ENCODE measurements around the gene KSR1. TPM values are rescaled to one million over a fixed set of nuclear protein-coding genes. Genes with fewer than 3 reads are reported as not detected.

The KSR1 gene
- total and polyA plus RNA-seq, 2 experiments from 2014 or later, result 7.8 to 53.2 TPM

DNA sequence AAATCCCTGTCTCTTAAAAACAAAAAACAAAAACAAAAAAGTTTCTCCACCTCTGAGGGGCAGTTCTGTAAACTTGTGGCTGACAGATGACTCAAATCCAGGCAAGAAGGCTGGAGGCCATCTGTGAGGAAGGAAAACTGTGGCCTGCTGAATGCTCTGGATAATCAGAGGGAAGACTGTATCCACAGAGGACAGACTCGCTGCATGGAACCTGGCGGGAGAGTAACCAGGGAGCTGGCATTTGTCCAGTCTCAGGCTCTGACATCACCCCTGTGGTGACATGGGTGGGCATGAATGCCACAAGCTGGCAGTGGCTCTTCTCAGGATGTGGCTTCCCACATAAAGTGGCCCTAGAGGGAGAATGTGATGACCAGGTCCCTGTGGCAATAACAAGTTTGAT is 2.8 kb upstream of the KSR1 start (continued):
- no peak for TF ChIP-seq EZH2 (IDR thresholded peaks at IDR 0.05; ENCODE audit: low read depth, unreplicated experiment)
- no peak for TF ChIP-seq JUNB (IDR thresholded peaks at IDR 0.05; ENCODE audit: unreplicated experiment)

DNA sequence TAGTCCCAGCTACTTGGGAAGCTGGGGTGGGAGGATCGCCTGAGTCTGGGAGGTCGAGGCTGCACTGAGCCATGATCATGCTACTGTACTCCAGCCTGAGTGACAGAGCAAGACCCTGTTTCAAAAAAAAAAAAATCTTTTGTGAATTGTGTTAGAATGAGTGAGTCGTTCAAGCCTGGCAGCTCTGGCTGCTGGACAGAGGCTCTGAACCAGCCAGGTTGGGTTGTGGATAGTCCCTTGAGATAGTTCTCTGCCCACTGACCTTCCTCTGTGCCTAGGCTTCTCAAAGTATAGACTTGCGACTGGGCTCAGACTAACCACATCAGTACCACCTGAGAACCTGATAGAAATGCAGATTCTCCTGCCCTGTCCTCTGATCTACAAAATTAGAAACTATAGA is 2.2 kb upstream of the KSR1 start:
- H3K27me3 Mint-ChIP-seq (ENCODE audit: insufficient read depth, low read depth, poor library complexity), result peaks cover 15% of the 10 kb centered on the region

More for the DNA sequence above, 2.2 kb upstream of the KSR1 start:
- H3K4me3 Mint-ChIP-seq, result no peak overlapping the region; the same call in 2 of the 3 replicates
- H3K4me3 ChIP-seq, result no peak overlapping the region
- peaks cover 22% of the 10 kb centered on the region for H3K79me2 ChIP-seq (replicated peaks; ENCODE audit: insufficient read depth)
- H3F3A ChIP-seq (replicated peaks; ENCODE audit: low read depth), result peaks cover 8% of the 10 kb centered on the region; the same call in 1 of the 2 replicates
- H3K4me1 Mint-ChIP-seq, result peaks cover 26% of the 10 kb centered on the region
- peaks cover 14% of the 10 kb centered on the region; the same call in 1 of the 2 replicates for H4K20me1 ChIP-seq (replicated peaks; ENCODE audit: insufficient read depth)
- no peak overlapping the region for H3K4me2 ChIP-seq
- H3K36me3 ChIP-seq (ENCODE audit: insufficient read depth), result no peaks in the 10 kb centered on the region
- no peaks in the 10 kb centered on the region for H3K36me3 Mint-ChIP-seq (ENCODE audit: low read depth)
- no peaks in the 10 kb centered on the region for H3K9me3 Mint-ChIP-seq
- peaks cover 12% of the 10 kb centered on the region for H3K27me3 ChIP-seq (ENCODE audit: insufficient read depth)
- H3K27ac Mint-ChIP-seq, result no peak overlapping the region
- peaks cover 26% of the 10 kb centered on the region for H3K4me1 ChIP-seq (ENCODE audit: insufficient read depth)
- TF ChIP-seq POLR2AphosphoS5 (IDR thresholded peaks at IDR 0.05; ENCODE audit: low read depth) (no peak), EZH2phosphoT487 (IDR thresholded peaks at IDR 0.05; ENCODE audit: unreplicated experiment) (no peak), ZNF114 (CRISPR knock-in tag; IDR thresholded peaks at IDR 0.05) (no peak), NANOG (IDR thresholded peaks at IDR 0.05; ENCODE audit: borderline replicate concordance) (no peak), CREB1 (CRISPR knock-in tag; IDR thresholded peaks at IDR 0.05; ENCODE audit: low read depth) (no peak), JUNB (IDR thresholded peaks at IDR 0.05; ENCODE audit: unreplicated experiment) (no peak), ZNF331 (CRISPR knock-in tag; IDR thresholded peaks at IDR 0.05; ENCODE audit: low read depth) (no peak), STAT1 (IDR thresholded peaks at IDR 0.05; ENCODE audit: unreplicated experiment) (no peak)
- TF ChIP-seq, protein P1, sequence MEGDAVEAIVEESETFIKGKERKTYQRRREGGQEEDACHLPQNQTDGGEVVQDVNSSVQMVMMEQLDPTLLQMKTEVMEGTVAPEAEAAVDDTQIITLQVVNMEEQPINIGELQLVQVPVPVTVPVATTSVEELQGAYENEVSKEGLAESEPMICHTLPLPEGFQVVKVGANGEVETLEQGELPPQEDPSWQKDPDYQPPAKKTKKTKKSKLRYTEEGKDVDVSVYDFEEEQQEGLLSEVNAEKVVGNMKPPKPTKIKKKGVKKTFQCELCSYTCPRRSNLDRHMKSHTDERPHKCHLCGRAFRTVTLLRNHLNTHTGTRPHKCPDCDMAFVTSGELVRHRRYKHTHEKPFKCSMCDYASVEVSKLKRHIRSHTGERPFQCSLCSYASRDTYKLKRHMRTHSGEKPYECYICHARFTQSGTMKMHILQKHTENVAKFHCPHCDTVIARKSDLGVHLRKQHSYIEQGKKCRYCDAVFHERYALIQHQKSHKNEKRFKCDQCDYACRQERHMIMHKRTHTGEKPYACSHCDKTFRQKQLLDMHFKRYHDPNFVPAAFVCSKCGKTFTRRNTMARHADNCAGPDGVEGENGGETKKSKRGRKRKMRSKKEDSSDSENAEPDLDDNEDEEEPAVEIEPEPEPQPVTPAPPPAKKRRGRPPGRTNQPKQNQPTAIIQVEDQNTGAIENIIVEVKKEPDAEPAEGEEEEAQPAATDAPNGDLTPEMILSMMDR (conservative IDR thresholded peaks at IDR 0.05; ENCODE audit: low read depth in 2 of 2), result no peak
- TF ChIP-seq, protein P2, sequence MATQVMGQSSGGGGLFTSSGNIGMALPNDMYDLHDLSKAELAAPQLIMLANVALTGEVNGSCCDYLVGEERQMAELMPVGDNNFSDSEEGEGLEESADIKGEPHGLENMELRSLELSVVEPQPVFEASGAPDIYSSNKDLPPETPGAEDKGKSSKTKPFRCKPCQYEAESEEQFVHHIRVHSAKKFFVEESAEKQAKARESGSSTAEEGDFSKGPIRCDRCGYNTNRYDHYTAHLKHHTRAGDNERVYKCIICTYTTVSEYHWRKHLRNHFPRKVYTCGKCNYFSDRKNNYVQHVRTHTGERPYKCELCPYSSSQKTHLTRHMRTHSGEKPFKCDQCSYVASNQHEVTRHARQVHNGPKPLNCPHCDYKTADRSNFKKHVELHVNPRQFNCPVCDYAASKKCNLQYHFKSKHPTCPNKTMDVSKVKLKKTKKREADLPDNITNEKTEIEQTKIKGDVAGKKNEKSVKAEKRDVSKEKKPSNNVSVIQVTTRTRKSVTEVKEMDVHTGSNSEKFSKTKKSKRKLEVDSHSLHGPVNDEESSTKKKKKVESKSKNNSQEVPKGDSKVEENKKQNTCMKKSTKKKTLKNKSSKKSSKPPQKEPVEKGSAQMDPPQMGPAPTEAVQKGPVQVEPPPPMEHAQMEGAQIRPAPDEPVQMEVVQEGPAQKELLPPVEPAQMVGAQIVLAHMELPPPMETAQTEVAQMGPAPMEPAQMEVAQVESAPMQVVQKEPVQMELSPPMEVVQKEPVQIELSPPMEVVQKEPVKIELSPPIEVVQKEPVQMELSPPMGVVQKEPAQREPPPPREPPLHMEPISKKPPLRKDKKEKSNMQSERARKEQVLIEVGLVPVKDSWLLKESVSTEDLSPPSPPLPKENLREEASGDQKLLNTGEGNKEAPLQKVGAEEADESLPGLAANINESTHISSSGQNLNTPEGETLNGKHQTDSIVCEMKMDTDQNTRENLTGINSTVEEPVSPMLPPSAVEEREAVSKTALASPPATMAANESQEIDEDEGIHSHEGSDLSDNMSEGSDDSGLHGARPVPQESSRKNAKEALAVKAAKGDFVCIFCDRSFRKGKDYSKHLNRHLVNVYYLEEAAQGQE (IDR thresholded peaks at IDR 0.05; ENCODE audit: unreplicated experiment), result no peak
- TF ChIP-seq, protein P3, sequence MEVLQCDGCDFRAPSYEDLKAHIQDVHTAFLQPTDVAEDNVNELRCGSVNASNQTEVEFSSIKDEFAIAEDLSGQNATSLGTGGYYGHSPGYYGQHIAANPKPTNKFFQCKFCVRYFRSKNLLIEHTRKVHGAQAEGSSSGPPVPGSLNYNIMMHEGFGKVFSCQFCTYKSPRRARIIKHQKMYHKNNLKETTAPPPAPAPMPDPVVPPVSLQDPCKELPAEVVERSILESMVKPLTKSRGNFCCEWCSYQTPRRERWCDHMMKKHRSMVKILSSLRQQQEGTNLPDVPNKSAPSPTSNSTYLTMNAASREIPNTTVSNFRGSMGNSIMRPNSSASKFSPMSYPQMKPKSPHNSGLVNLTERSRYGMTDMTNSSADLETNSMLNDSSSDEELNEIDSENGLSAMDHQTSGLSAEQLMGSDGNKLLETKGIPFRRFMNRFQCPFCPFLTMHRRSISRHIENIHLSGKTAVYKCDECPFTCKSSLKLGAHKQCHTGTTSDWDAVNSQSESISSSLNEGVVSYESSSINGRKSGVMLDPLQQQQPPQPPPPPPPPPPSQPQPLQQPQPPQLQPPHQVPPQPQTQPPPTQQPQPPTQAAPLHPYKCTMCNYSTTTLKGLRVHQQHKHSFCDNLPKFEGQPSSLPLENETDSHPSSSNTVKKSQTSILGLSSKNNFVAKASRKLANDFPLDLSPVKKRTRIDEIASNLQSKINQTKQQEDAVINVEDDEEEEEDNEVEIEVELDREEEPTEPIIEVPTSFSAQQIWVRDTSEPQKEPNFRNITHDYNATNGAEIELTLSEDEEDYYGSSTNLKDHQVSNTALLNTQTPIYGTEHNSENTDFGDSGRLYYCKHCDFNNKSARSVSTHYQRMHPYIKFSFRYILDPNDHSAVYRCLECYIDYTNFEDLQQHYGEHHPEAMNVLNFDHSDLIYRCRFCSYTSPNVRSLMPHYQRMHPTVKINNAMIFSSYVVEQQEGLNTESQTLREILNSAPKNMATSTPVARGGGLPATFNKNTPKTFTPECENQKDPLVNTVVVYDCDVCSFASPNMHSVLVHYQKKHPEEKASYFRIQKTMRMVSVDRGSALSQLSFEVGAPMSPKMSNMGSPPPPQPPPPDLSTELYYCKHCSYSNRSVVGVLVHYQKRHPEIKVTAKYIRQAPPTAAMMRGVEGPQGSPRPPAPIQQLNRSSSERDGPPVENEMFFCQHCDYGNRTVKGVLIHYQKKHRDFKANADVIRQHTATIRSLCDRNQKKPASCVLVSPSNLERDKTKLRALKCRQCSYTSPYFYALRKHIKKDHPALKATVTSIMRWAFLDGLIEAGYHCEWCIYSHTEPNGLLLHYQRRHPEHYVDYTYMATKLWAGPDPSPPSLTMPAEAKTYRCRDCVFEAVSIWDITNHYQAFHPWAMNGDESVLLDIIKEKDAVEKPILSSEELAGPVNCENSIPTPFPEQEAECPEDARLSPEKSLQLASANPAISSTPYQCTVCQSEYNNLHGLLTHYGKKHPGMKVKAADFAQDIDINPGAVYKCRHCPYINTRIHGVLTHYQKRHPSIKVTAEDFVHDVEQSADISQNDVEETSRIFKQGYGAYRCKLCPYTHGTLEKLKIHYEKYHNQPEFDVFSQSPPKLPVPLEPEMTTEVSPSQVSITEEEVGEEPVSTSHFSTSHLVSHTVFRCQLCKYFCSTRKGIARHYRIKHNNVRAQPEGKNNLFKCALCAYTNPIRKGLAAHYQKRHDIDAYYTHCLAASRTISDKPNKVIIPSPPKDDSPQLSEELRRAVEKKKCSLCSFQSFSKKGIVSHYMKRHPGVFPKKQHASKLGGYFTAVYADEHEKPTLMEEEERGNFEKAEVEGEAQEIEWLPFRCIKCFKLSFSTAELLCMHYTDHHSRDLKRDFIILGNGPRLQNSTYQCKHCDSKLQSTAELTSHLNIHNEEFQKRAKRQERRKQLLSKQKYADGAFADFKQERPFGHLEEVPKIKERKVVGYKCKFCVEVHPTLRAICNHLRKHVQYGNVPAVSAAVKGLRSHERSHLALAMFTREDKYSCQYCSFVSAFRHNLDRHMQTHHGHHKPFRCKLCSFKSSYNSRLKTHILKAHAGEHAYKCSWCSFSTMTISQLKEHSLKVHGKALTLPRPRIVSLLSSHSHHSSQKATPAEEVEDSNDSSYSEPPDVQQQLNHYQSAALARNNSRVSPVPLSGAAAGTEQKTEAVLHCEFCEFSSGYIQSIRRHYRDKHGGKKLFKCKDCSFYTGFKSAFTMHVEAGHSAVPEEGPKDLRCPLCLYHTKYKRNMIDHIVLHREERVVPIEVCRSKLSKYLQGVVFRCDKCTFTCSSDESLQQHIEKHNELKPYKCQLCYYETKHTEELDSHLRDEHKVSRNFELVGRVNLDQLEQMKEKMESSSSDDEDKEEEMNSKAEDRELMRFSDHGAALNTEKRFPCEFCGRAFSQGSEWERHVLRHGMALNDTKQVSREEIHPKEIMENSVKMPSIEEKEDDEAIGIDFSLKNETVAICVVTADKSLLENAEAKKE (CRISPR knock-in tag; IDR thresholded peaks at IDR 0.05), result no peak
- no peak overlapping the region for H2AFZ ChIP-seq
- ATAC-seq (no peak), DNase-seq (ENCODE audit: low spot score) (no peak)
- no peak overlapping the region for H3K27ac ChIP-seq (ENCODE audit: low read depth)
- no peaks in the 10 kb centered on the region for H3K9me2 ChIP-seq (ENCODE audit: insufficient read depth)
